ENCODE measurements around the gene KCTD19.

- TF ChIP-seq ZNF274 (IDR thresholded peaks at IDR 0.05; ENCODE audit: low read depth, low read length) (no peak), YY1 (IDR thresholded peaks at IDR 0.05; ENCODE audit: insufficient read depth, insufficient read length) (no peak)
These were observed 44.1 kb upstream of the KCTD19 start for GRCh38 chr16:67370661-67371060.
